K562 (cell line): ENCODE data around the gene DGKE. TPM values are rescaled to one million over a fixed set of nuclear protein-coding genes. Genes with fewer than 3 reads are reported as not detected.
A peak's percentile ranks its signal among the peaks of the same experiment; 100 is the strongest.

Experiments used
- CTCFL ChIP-seq: IDR thresholded peaks from 2 replicates; pipeline ENCODE4 v1.6.1; 2011; ENCODE audit warnings: borderline replicate concordance, low read depth, mild to moderate bottlenecking, moderate library complexity, low read length; ENCODE audit not compliant: insufficient read depth, poor library complexity, severe bottlenecking
- FOSL1 ChIP-seq: fragments of 200-800 bp; sonication (Bioruptor generic); conservative IDR thresholded peaks from 2 replicates; pipeline ENCODE4 v1.6.1; 2016; ENCODE audit warnings: missing genetic modification characterization, missing compliant biosample characterization
- SMAD1 ChIP-seq: fragments of 150-350 bp; IDR thresholded peaks from 2 replicates; pipeline ENCODE4 v1.6.1; 2014; ENCODE audit warnings: low read length, low read depth; ENCODE audit not compliant: partially characterized antibody
- TSHZ1 ChIP-seq: fragments of 250-450 bp; sonication (Bioruptor Pico); IDR thresholded peaks from 2 replicates; pipeline ENCODE4 v1.4.0; 2020; ENCODE audit warnings: mild to moderate bottlenecking, moderate library complexity
- U2AF2 ChIP-seq: fragments of 200-400 bp; formaldehyde crosslinking; optimal IDR thresholded peaks from 2 replicates; pipeline ENCODE3; 2017; ENCODE audit warnings: low read depth, mild to moderate bottlenecking, low read length
- XRCC4 ChIP-seq: IDR thresholded peaks from one replicate; pipeline ENCODE4 v1.6.1; 2011; ENCODE audit not compliant: insufficient read depth, insufficient read length; ENCODE audit errors: extremely low read depth
- ZBTB2 ChIP-seq: fragments of 450-650 bp; IDR thresholded peaks from 2 replicates; pipeline ENCODE4 v1.6.1; 2016; ENCODE audit warnings: antibody characterized with exemption
- ZFP91 ChIP-seq: sonication (generic); formaldehyde crosslinking; IDR thresholded peaks from 2 replicates; pipeline ENCODE4 v1.8.0; 2022; ENCODE audit warnings: mild to moderate bottlenecking, missing genetic modification reagents
- ZNF12 ChIP-seq: sonication (generic); formaldehyde crosslinking; IDR thresholded peaks from 2 replicates; pipeline ENCODE4 v1.4.0; 2020; ENCODE audit warnings: mild to moderate bottlenecking, missing genetic modification reagents
- ZNF175 ChIP-seq: fragments of 200-800 bp; sonication (Bioruptor generic); IDR thresholded peaks from 2 replicates; pipeline ENCODE4 v1.6.1; 2016; ENCODE audit warnings: low read depth, mild to moderate bottlenecking, missing genetic modification characterization, missing compliant biosample characterization
- ZNF212 ChIP-seq: fragments of 450-650 bp; formaldehyde crosslinking; IDR thresholded peaks from 2 replicates; pipeline ENCODE4 v1.4.0; 2020; ENCODE audit warnings: mild to moderate bottlenecking
- ZNF507 ChIP-seq: conservative IDR thresholded peaks from 2 replicates; pipeline ENCODE4 v1.6.1; 2017; ENCODE audit warnings: missing genetic modification characterization, missing compliant biosample characterization
- ZNF644 ChIP-seq: fragments of 200-800 bp; sonication (Bioruptor generic); IDR thresholded peaks from 2 replicates; pipeline ENCODE4 v1.6.1; 2016; ENCODE audit warnings: low read depth, missing genetic modification characterization, missing compliant biosample characterization
- polyA plus RNA-seq, 8 experiments: library from polyadenylated mRNA; depleted of rRNA in 4 of 8; stranded (reverse) in 5 of 8; unstranded in 3 of 8; fragments of >200 nt; fragmentation: Nextera tagmentation in 2 of 8; fragmentation: Illumina TruSeq in 1 of 8; extraction: Ambion mirVana in 2 of 8; extraction: Trizol in 1 of 8; gene quantifications; 2 replicates each; pipeline versions ENCODE4 v1.2.1 to v1.2.3, GENCODE V29; 2011 to 2014; ENCODE audit warnings: inconsistent platforms in 1 of 8, missing spikeins in 1 of 8
- total RNA-seq, 7 experiments: library from RNA; depleted of rRNA in 6 of 7; stranded (reverse); fragments of >200 nt in 6 of 7; fragmentation: Illumina TruSeq in 2 of 7; extraction: Trizol in 2 of 7; gene quantifications; 2 replicates each; pipeline versions ENCODE4 v1.2.1 to v1.2.3, GENCODE V29; 2011 to 2021; ENCODE audit warnings: low replicate concordance in 1 of 7
- TF ChIP-seq, protein P1 (sequence below): fragments of 250-450 bp; sonication (Bioruptor Pico); IDR thresholded peaks from 2 replicates; pipeline ENCODE4 v1.8.0; 2021; ENCODE audit warnings: mild to moderate bottlenecking, moderate library complexity
- TF ChIP-seq, protein P2 (sequence below): fragments of 250-450 bp; sonication (Bioruptor Pico); IDR thresholded peaks from 2 replicates; pipeline ENCODE4 v1.5.0; 2020; ENCODE audit warnings: mild to moderate bottlenecking, borderline replicate concordance

DGKE gene
- total and polyA plus RNA-seq, 9 of the 15 experiments (the other 6 are each of a cell fraction or from before 2014, with no cell fraction given), result 1.3 to 9.9 (median 5.9) TPM

DNA sequence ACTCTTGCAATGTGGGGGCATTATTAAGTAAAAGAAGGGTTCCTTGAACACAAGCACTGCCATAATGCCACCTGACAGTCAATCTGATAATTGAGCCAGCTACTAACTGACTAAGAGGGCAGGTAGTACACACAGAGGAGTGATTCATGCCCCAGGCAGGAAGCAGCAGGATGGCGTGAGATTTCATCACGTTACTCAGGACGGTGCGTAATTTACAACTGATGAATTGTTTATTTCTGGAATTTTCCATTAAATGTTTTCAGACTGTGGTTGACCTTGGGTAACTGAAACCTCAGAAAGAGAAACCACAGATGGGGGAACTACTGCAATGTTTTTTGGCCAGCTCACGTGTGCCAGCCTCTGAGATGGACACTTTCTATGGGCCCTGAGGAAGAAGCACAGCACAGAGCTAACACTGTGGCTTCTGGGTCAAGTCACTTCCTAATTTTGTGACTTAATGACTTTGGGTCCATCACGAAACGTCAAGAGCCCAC lies 46.9 kb upstream of the DGKE start (continued):
- peak; percentile 87 for TF ChIP-seq ZNF175 (CRISPR knock-in tag)
- TF ChIP-seq ZNF507 (tag), result no peak
- TF ChIP-seq ZNF12 (CRISPR knock-in tag), result no peak
- TF ChIP-seq, protein P1, sequence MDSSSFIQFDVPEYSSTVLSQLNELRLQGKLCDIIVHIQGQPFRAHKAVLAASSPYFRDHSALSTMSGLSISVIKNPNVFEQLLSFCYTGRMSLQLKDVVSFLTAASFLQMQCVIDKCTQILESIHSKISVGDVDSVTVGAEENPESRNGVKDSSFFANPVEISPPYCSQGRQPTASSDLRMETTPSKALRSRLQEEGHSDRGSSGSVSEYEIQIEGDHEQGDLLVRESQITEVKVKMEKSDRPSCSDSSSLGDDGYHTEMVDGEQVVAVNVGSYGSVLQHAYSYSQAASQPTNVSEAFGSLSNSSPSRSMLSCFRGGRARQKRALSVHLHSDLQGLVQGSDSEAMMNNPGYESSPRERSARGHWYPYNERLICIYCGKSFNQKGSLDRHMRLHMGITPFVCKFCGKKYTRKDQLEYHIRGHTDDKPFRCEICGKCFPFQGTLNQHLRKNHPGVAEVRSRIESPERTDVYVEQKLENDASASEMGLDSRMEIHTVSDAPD, result no peak
- no peak for TF ChIP-seq XRCC4
- TF ChIP-seq U2AF2, result no peak
- TF ChIP-seq ZNF212 (CRISPR knock-in tag), result no peak
- peak; percentile 92 for TF ChIP-seq FOSL1 (tag)
- no peak for TF ChIP-seq ZFP91 (CRISPR knock-in tag)
- TF ChIP-seq ZBTB2, result no peak
- no peak for TF ChIP-seq TSHZ1
- TF ChIP-seq, protein P2, sequence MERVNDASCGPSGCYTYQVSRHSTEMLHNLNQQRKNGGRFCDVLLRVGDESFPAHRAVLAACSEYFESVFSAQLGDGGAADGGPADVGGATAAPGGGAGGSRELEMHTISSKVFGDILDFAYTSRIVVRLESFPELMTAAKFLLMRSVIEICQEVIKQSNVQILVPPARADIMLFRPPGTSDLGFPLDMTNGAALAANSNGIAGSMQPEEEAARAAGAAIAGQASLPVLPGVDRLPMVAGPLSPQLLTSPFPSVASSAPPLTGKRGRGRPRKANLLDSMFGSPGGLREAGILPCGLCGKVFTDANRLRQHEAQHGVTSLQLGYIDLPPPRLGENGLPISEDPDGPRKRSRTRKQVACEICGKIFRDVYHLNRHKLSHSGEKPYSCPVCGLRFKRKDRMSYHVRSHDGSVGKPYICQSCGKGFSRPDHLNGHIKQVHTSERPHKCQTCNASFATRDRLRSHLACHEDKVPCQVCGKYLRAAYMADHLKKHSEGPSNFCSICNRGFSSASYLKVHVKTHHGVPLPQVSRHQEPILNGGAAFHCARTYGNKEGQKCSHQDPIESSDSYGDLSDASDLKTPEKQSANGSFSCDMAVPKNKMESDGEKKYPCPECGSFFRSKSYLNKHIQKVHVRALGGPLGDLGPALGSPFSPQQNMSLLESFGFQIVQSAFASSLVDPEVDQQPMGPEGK (CRISPR knock-in tag), result no peak
- TF ChIP-seq CTCFL, result no peak
- no peak for TF ChIP-seq ZNF644 (tag)
- TF ChIP-seq SMAD1, result no peak
